ENCODE results near the gene NFATC4. TPM values are rescaled to one million over a fixed set of nuclear protein-coding genes. Genes with fewer than 3 reads are reported as not detected.

NFATC4 gene
- total and polyA plus RNA-seq, 2 of the 4 experiments (the other 2 are of a cell fraction), result 15.6 to 35.8 TPM

DNA sequence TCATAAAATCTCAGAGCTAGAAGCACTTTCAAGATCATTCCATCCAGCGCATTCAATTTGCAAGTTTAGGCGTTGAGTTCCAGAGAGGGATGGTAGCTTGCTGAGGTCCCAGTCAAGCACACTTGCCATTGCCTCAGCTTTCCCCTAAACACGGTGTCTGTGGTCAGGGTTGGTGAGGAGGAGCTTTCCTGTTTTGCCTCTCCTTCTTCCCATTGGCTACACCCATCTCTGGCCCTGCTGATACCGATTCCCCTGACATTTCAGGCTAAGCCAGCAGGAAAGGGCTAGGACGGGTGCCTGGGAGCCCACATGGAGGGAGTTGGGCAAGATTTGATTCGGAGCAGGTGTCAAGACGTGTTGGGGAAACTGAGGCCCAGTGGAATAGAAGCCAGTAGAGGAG is 9.1 kb downstream of the NFATC4 start:
- Histone ChIP-seq H3K36me3 (ENCODE audit: control insufficient read depth, insufficient read depth, low read length) (peaks cover 61% of the 10 kb centered on the region), H2AFZ (replicated peaks; ENCODE audit: low read length, poor library complexity) (no peak overlapping the region), H3K9ac (ENCODE audit: low read depth, low read length) (no peak overlapping the region), H3K9me1 (ENCODE audit: insufficient read depth, low read length) (peaks cover 10% of the 10 kb centered on the region), H2BK15ac (ENCODE audit: low read depth, low read length) (no peak overlapping the region), H2AK9ac (replicated peaks; ENCODE audit: low read depth, low read length, poor library complexity) (no peak overlapping the region), H3K27me3 (ENCODE audit: control insufficient read depth, insufficient read depth, low read length) (no peaks in the 10 kb centered on the region), H3K14ac (replicated peaks; ENCODE audit: low read depth, low read length) (no peak overlapping the region), H2AK5ac (ENCODE audit: low read depth, low read length) (no peak overlapping the region), H3K18ac (ENCODE audit: low read depth, low read length) (no peak overlapping the region), H3K23ac (ENCODE audit: low read depth, low read length) (no peak overlapping the region), H3K79me1 (ENCODE audit: low read depth in 1 of 2, low read length in 2 of 2) (peaks cover 0 to 3% of the 10 kb centered on the region in 2 experiments; a peak in 1 of 4 replicates), H2BK5ac (ENCODE audit: low read depth, low read length, poor library complexity, severe bottlenecking) (no peak overlapping the region), H4K8ac (ENCODE audit: low read depth in 2 of 2, low read length in 2 of 2) (no peak overlapping the region), H3K27ac (ENCODE audit: insufficient read depth, low read length) (no peak overlapping the region), H3K4me2 (ENCODE audit: low read depth, low read length) (no peak overlapping the region), H4K91ac (ENCODE audit: insufficient read depth, low read depth, low read length) (no peak overlapping the region), H4K20me1 (ENCODE audit: insufficient read depth, low read length) (0 out of 2 replicates have a peak, but pooled peaks cover 3% of the 10 kb centered on the region), H3K56ac (ENCODE audit: extremely low read depth, insufficient read depth, low read length) (no peak overlapping the region), H3K9me3 (ENCODE audit: control insufficient read depth, insufficient read depth, low read length) (no peaks in the 10 kb centered on the region), H3K4ac (ENCODE audit: low read depth, low read length) (no peak overlapping the region), H4K5ac (ENCODE audit: low read depth, low read length) (no peak overlapping the region), H2BK120ac (ENCODE audit: low read depth, low read length) (no peak overlapping the region), H3K4me3 (ENCODE audit: insufficient read depth, low read depth, low read length) (no peak overlapping the region), H2BK20ac (ENCODE audit: low read depth, low read length) (no peak overlapping the region), H3K4me1 (ENCODE audit: control insufficient read depth, insufficient read depth, low read length) (peaks cover 3% of the 10 kb centered on the region; the same call in 1 of the 2 replicates)
- in situ Hi-C loops (cut with MboI; ENCODE audit: low sequenced_read_pairs) (no loop called here), intact Hi-C loops (cut with micrococcal nuclease) (no loop called here), dilution Hi-C loops (cut with HindIII; ENCODE audit: low sequenced_read_pairs, unreplicated experiment) (no loop called here)
- CTCF ChIA-PET, result interaction anchor here (1.0 kb wide), 1 partner anchor 43 kb away, joined by 3 read pairs; no protein-coding TSS in a partner anchor
- TF ChIP-seq RFX5 (IDR thresholded peaks at IDR 0.05; ENCODE audit: low read depth, low read length) (no peak), RAD21 (IDR thresholded peaks at IDR 0.05; ENCODE audit: low read length) (no peak), RCOR1 (IDR thresholded peaks at IDR 0.05; ENCODE audit: insufficient replicate concordance, low read length) (no peak), CEBPB (IDR thresholded peaks at IDR 0.05; ENCODE audit: low read depth, low read length) (no peak)
- TF ChIP-seq, protein P1, sequence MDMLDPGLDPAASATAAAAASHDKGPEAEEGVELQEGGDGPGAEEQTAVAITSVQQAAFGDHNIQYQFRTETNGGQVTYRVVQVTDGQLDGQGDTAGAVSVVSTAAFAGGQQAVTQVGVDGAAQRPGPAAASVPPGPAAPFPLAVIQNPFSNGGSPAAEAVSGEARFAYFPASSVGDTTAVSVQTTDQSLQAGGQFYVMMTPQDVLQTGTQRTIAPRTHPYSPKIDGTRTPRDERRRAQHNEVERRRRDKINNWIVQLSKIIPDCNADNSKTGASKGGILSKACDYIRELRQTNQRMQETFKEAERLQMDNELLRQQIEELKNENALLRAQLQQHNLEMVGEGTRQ (IDR thresholded peaks at IDR 0.05; ENCODE audit: low read depth, low read length), result no peak
- BruUV-seq (replicated peaks), result no TSS peak
- no CpG with 5 or more reads among the region's 7 CpGs for WGBS, 2 experiments (ENCODE audit: extremely low coverage in 2 of 2, insufficient read length in 1 of 2)
- DNase-seq (no peak), ATAC-seq (ENCODE audit: low read depth) (no peak)
- POLR2A ChIA-PET (ENCODE audit: unreplicated experiment), result no interaction called here

Data from IMR-90 (cell line).